H9 (cell line): ENCODE data around the gene BMP7. TPM values are rescaled to one million over a fixed set of nuclear protein-coding genes. Genes with fewer than 3 reads are reported as not detected.

ENCODE experiments used
- DNase-seq: peaks from one replicate; pipeline ENCODE4 v3.0.0-alpha.2; 2017
- H2AFZ ChIP-seq: one replicate; pipeline ENCODE4 v1.6.1; 2013; ENCODE audit warnings: mild to moderate bottlenecking, low read length, control low read depth, moderate library complexity
- H2AK5ac ChIP-seq: 2 replicates; pipeline ENCODE4 v1.6.1; 2013; ENCODE audit warnings: low read length, control low read depth, mixed read lengths; ENCODE audit not compliant: insufficient read length
- H2BK120ac ChIP-seq: one replicate; pipeline ENCODE4 v1.6.1; 2013; ENCODE audit warnings: low read depth, mild to moderate bottlenecking, low read length, control low read depth, inconsistent platforms; ENCODE audit not compliant: poor library complexity, severe bottlenecking
- H2BK12ac ChIP-seq: 2 replicates; pipeline ENCODE4 v1.6.1; 2013; ENCODE audit warnings: low read length, control low read depth, mixed read lengths, low read depth; ENCODE audit not compliant: insufficient read length
- H2BK15ac ChIP-seq: 2 replicates; pipeline ENCODE4 v1.6.1; 2013; ENCODE audit warnings: low read depth, low read length, control low read depth
- H2BK20ac ChIP-seq: one replicate; pipeline ENCODE4 v1.6.1; 2013; ENCODE audit warnings: low read depth, mild to moderate bottlenecking, low read length, control low read depth, inconsistent platforms; ENCODE audit not compliant: poor library complexity, severe bottlenecking
- H2BK5ac ChIP-seq: 2 replicates; pipeline ENCODE4 v1.6.1; 2013; ENCODE audit warnings: low read length, control low read depth, mixed read lengths; ENCODE audit not compliant: insufficient read length
- H3K14ac ChIP-seq: 2 replicates; pipeline ENCODE4 v1.6.1; 2013; ENCODE audit warnings: low read length, control low read depth; ENCODE audit not compliant: insufficient read depth
- H3K18ac ChIP-seq: 2 replicates; pipeline ENCODE4 v1.6.1; 2013; ENCODE audit warnings: low read depth, mild to moderate bottlenecking, mixed read lengths, low read length, control low read depth; ENCODE audit not compliant: insufficient read length
- H3K23ac ChIP-seq: 2 replicates; pipeline ENCODE4 v1.6.1; 2013; ENCODE audit warnings: low read length, control low read depth, mixed read lengths, low read depth; ENCODE audit not compliant: insufficient read length
- H3K23me2 ChIP-seq: 2 replicates; pipeline ENCODE4 v1.6.1; 2013; ENCODE audit warnings: low read depth, mild to moderate bottlenecking, mixed read lengths, low read length, control low read depth; ENCODE audit not compliant: insufficient read length, poor library complexity, severe bottlenecking
- H3K27ac ChIP-seq: 2 replicates; pipeline ENCODE4 v1.5.1; 2013; ENCODE audit warnings: low read length, control low read depth, mixed read lengths, low read depth; ENCODE audit not compliant: insufficient read length
- H3K27me3 ChIP-seq: 2 replicates; pipeline ENCODE4 v1.6.1; 2013; ENCODE audit warnings: low read length, control low read depth, inconsistent platforms; ENCODE audit not compliant: insufficient read depth
- H3K4ac ChIP-seq: 2 replicates; pipeline ENCODE4 v1.6.1; 2013; ENCODE audit warnings: low read depth, mild to moderate bottlenecking, control low read depth, inconsistent platforms, low read length, moderate library complexity
- H3K4me1 ChIP-seq: 2 replicates; pipeline ENCODE4 v1.6.1; 2013; ENCODE audit warnings: low read length, control low read depth, inconsistent platforms; ENCODE audit not compliant: insufficient read depth
- H3K4me2 ChIP-seq: 2 replicates; pipeline ENCODE4 v1.6.1; 2013; ENCODE audit warnings: low read length, control low read depth, mixed read lengths; ENCODE audit not compliant: insufficient read length, insufficient read depth
- H3K56ac ChIP-seq: 2 replicates; pipeline ENCODE4 v1.6.1; 2013; ENCODE audit warnings: low read depth, mild to moderate bottlenecking, mixed read lengths, low read length, control low read depth; ENCODE audit not compliant: insufficient read length
- H3K79me1 ChIP-seq: 2 replicates; pipeline ENCODE4 v1.6.1; 2013; ENCODE audit warnings: low read depth, mild to moderate bottlenecking, moderate library complexity, low read length, control low read depth, inconsistent platforms; ENCODE audit not compliant: insufficient read depth, poor library complexity, severe bottlenecking
- H3K79me2 ChIP-seq: 2 replicates; pipeline ENCODE4 v1.6.1; 2013; ENCODE audit warnings: low read length, control low read depth, inconsistent platforms; ENCODE audit not compliant: insufficient read depth
- H3K9ac ChIP-seq: 2 replicates; pipeline ENCODE4 v1.6.1; 2013; ENCODE audit warnings: low read length, control low read depth, mixed read lengths; ENCODE audit not compliant: insufficient read length; ENCODE audit errors: extremely low read depth
- H3K9me3 ChIP-seq: one replicate; pipeline ENCODE4 v1.6.1; 2013; ENCODE audit warnings: low read depth, low read length, inconsistent platforms; ENCODE audit not compliant: control insufficient read depth
- H3T11ph ChIP-seq: one replicate; pipeline ENCODE4 v1.6.1; 2013; ENCODE audit warnings: mild to moderate bottlenecking, low read length, control low read depth, inconsistent platforms
- H4K20me1 ChIP-seq: one replicate; pipeline ENCODE4 v1.6.1; 2013; ENCODE audit not compliant: control insufficient read depth, insufficient read length, insufficient read depth
- H4K5ac ChIP-seq: 2 replicates; pipeline ENCODE4 v1.6.1; 2013; ENCODE audit warnings: low read depth, mild to moderate bottlenecking, mixed read lengths, low read length, control low read depth; ENCODE audit not compliant: insufficient read length
- H4K8ac ChIP-seq: replicated peaks from 2 replicates; pipeline ENCODE4 v1.6.1; 2013; ENCODE audit warnings: low read length, control low read depth, mixed read lengths, low read depth; ENCODE audit not compliant: insufficient read length
- H4K91ac ChIP-seq: 2 replicates; pipeline ENCODE4 v1.6.1; 2013; ENCODE audit warnings: low read depth, mild to moderate bottlenecking, moderate library complexity, mixed read lengths, low read length, control low read depth; ENCODE audit not compliant: insufficient read length
- H3K27ac Mint-ChIP-seq, 3 experiments: 2 replicates in 2 of 3; 3 replicates in 1 of 3; pipeline ENCODE4 v1.8.0; 2020 to 2021; ENCODE audit warnings: mixed read lengths in 3 of 3, mild to moderate bottlenecking in 1 of 3, moderate library complexity in 1 of 3
- H3K27me3 Mint-ChIP-seq: 2 replicates; pipeline ENCODE4 v1.8.0; 2021; ENCODE audit warnings: low read depth, mild to moderate bottlenecking, moderate library complexity, mixed read lengths
- H3K36me3 Mint-ChIP-seq, 3 experiments: 2 replicates in 2 of 3; 3 replicates in 1 of 3; pipeline ENCODE4 v1.8.0; 2020 to 2021; ENCODE audit warnings: low read depth in 3 of 3, mixed read lengths in 3 of 3; ENCODE audit not compliant: insufficient read depth in 1 of 3
- H3K4me1 Mint-ChIP-seq, 2 experiments: 2 replicates each; pipeline ENCODE4 v1.8.0; 2020; ENCODE audit warnings: mixed read lengths in 2 of 2
- H3K4me3 Mint-ChIP-seq, 2 experiments: 2 replicates in 1 of 2; 3 replicates in 1 of 2; pipeline ENCODE4 v1.8.0; 2020 to 2021; ENCODE audit warnings: mild to moderate bottlenecking in 2 of 2, mixed read lengths in 2 of 2, moderate library complexity in 1 of 2
- H3K9me3 Mint-ChIP-seq, 2 experiments: 2 replicates in 1 of 2; 3 replicates in 1 of 2; pipeline ENCODE4 v1.8.0; 2020; ENCODE audit warnings: mild to moderate bottlenecking in 2 of 2, mixed read lengths in 2 of 2, moderate library complexity in 1 of 2
- WGBS: extraction: QIAGEN DNeasy Blood & Tissue Kit; methylation state at CpG from one replicate; pipeline ENCODE4 v1.1.7; 2013; ENCODE audit warnings: missing lambda C conversion rate, low lambda C conversion rate, mixed read lengths; ENCODE audit not compliant: insufficient read length; ENCODE audit errors: extremely low coverage; 5-methylcytosine and 5-hydroxymethylcytosine counted together
- total RNA-seq: library from RNA; stranded (reverse); gene quantifications from 2 replicates; pipeline ENCODE4 v1.2.1, GENCODE V29; 2021
- TF ChIP-seq, protein P1 (sequence below): fragments of 200-600 bp; sonication (generic); conservative IDR thresholded peaks from 3 replicates; pipeline ENCODE4 v1.8.0; 2021; ENCODE audit warnings: antibody characterized with exemption, mild to moderate bottlenecking

The BMP7 gene
- total RNA-seq, 1 experiment from 2014 or later: 17.7 TPM

DNA sequence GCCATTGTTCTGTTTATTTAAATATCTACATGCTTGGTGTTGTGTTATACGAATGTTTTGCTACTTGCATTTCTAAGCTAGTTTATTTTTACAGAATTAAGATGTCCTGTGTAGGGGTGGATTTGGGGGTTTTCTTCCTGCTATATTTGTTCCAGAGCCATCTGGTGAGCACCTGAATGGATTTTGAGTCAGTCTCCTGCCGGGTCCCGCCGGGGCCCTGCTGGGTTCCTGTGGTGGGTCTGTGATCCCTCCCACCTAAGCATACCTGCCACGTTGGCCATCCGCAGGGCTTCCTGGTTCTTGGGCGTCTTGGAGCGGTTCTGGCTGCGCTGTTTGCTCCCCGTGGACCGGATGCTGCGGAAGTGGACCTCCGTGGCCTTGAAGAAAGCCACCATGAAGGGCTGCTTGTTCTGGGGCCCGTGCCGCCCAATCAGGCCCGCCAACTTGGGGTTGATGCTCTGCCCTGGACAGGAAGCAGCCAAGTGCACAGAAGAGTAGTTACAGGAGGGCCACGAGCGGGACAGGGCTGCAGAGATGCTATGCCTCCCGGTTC, 82.9 kb downstream of the BMP7 start:
- H2BK120ac ChIP-seq: no peak overlapping the region
- H3K4me1 Mint-ChIP-seq: peaks cover 37 to 57% of the 10 kb centered on the region in 2 experiments
- H3K4ac ChIP-seq: no peak overlapping the region
- H3K23me2 ChIP-seq: no peaks in the 10 kb centered on the region
- no peak overlapping the region for H3K23ac ChIP-seq
- no peak overlapping the region for H3K14ac ChIP-seq
- H3K27ac Mint-ChIP-seq: peak overlapping the region in 2 of 3 experiments; percentile 10 to 28; a peak in 3 of 7 replicates
- no peaks in the 10 kb centered on the region for H3K27me3 ChIP-seq
- H3K4me2 ChIP-seq: no peak overlapping the region
- no peaks in the 10 kb centered on the region for H3K9me3 ChIP-seq
- H3K36me3 Mint-ChIP-seq: peaks cover 2 to 8% (median 7%) of the 10 kb centered on the region in 3 experiments; a peak in 4 of 7 replicates
- no peak overlapping the region for H3K18ac ChIP-seq
- H2BK5ac ChIP-seq: no peak overlapping the region
- peaks cover 2% of the 10 kb centered on the region; the same call in 1 of the 2 replicates for H3K27me3 Mint-ChIP-seq
- H4K5ac ChIP-seq: no peak overlapping the region
- WGBS: no CpG with 5 or more reads among the region's 19 CpGs
- H3K9ac ChIP-seq: no peak overlapping the region
- H2AFZ ChIP-seq: no peak overlapping the region
- no peaks in the 10 kb centered on the region; the same call in 1 of the 2 replicates for H3K4me1 ChIP-seq
- H2BK20ac ChIP-seq: no peak overlapping the region
- no peak overlapping the region for H3K56ac ChIP-seq
- no peak for DNase-seq
- H3K79me1 ChIP-seq: no peaks in the 10 kb centered on the region
- H3T11ph ChIP-seq: no peak overlapping the region
- H4K8ac ChIP-seq: no peak overlapping the region
- H2BK12ac ChIP-seq: no peak overlapping the region
- no peak overlapping the region for H3K27ac ChIP-seq
- H3K79me2 ChIP-seq: no peaks in the 10 kb centered on the region
- H2BK15ac ChIP-seq: no peak overlapping the region
- no peak overlapping the region for H2AK5ac ChIP-seq
- TF ChIP-seq, protein P1, sequence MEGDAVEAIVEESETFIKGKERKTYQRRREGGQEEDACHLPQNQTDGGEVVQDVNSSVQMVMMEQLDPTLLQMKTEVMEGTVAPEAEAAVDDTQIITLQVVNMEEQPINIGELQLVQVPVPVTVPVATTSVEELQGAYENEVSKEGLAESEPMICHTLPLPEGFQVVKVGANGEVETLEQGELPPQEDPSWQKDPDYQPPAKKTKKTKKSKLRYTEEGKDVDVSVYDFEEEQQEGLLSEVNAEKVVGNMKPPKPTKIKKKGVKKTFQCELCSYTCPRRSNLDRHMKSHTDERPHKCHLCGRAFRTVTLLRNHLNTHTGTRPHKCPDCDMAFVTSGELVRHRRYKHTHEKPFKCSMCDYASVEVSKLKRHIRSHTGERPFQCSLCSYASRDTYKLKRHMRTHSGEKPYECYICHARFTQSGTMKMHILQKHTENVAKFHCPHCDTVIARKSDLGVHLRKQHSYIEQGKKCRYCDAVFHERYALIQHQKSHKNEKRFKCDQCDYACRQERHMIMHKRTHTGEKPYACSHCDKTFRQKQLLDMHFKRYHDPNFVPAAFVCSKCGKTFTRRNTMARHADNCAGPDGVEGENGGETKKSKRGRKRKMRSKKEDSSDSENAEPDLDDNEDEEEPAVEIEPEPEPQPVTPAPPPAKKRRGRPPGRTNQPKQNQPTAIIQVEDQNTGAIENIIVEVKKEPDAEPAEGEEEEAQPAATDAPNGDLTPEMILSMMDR: no peak
- H3K4me3 Mint-ChIP-seq: no peak overlapping the region
- no peak overlapping the region for H4K91ac ChIP-seq
- H4K20me1 ChIP-seq: no peaks in the 10 kb centered on the region
- H3K9me3 Mint-ChIP-seq: no peaks in the 10 kb centered on the region
